Non-pigmented ciliary epithelial cell (primary cell): ENCODE measurements around the gene ASB4.
"Not testable (repeated sequence)": the region's sequence is repeated elsewhere in the genome, so short reads cannot be mapped to it uniquely, and the experiment has no call there.

Source experiments
- DNase-seq: peaks from one replicate; pipeline ENCODE4 v3.0.0-alpha.2; 2010; ENCODE audit warnings: low read depth

ASB4 gene

DNA sequence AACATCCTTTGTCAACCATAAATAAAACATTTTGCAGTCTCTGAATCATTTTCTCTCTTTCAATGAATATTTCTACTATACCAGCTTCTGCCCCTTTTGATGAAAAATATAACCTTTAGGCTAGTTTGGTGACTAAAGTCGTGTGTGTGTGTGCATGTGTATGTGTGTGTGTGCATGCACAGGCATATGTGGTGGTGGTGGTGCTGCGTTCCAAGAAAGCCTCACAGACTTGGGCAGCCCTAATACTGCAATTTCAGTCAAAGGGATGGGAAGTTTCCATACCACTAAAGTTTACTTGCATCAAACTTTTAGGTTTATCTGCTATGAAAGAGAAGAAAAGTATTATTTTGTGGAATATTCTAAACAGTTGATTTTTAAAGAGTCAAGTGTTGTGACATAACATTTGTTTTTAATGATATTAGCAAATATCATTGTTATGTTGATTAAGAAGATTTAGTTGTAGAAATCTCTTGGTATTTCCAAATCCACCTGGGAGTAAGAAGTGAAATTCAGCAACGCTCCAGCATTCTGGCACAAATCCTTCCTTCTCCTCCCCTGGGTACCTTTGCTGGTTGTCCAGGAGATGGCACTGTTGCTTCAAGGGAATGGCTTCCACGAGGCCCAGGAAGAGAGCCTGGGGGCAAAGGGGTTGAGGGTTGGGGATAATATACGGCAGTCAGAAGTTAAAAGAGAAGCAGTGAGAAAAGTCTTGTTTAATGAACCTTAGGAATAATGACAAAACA, 41.5 kb downstream of the ASB4 start:
- peak; percentile 6 for DNase-seq

DNA sequence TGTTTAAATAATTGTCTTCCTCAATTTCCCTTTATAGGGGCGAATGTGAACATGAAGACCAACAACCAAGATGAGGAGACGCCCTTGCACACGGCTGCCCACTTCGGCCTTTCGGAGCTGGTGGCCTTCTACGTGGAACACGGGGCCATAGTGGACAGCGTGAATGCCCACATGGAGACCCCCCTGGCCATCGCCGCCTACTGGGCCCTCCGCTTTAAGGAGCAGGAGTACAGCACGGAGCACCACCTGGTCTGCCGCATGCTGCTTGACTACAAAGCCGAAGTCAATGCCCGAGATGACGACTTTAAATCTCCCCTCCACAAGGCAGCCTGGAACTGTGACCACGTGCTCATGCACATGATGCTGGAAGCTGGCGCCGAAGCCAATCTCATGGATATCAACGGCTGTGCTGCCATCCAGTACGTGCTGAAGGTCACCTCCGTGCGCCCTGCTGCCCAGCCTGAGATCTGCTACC, 42.1 kb downstream of the ASB4 start:
- no peak for DNase-seq

DNA sequence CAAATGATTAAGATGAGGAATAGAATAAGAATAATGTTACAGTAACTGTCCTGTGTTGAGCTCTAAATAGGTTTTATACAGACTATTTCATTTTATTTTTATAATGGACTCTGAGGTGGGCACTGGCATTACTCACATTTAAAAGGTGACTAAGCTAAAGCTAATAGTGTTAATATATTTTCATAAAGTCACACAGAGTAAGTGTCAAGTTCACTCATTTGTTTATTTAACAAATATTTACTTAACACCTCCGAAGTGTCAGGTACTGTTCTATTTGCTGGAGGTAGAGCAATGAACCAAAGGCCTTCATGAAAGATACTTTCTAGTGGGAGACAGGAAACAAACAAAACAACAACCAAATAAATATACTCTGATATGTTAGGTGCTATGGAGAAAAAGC, 44.0 kb downstream of the ASB4 start:
- DNase-seq, result no peak

DNA sequence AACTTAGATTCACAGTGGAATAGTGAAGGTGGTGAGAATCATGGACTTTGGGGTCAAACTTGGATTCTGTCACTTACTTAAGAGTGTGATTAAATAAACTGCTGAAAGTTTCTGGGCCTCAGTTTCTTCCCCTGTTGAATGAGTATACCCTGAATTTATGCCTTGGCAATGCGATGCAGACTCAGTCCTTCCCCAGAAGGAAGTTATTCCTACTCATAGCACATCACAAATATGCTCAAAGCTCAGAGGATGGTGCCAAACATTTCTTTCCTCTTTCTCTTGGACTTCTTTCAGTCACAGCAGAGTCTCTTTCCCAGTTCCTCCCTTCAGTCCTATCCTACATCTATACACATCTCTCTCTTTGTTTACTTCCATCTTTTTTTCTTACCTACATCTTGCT, 45.1 kb downstream of the ASB4 start:
- DNase-seq, result no peak

DNA sequence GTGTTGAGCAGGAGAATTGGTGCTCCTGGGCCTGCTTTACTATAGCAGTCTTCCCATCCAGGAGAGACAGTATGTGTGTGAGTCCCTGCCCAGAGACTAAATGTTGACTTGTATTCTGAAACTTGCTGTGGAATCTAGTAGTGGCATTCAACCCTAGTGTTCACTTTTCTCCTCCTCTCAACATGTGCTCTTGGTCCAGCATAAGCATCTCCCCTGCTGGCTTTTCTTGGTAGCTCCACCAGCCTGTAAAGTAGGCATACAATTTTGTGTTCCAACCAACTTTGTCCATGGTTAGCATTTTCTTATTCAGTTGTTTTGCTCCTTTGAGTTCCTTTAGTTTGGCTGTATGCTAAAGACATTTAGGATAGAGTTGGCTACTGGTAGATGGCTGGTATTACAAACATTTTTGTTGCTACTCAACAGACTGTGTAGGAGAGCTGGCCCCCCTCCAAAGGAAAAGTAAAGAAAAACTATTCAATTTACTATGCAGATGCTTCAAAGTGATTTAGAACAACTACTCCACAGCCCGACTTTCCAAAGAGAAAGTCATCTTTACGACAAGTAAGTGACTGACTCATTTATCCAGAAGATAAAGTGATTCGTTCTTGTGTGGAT, 46.0 kb downstream of the ASB4 start:
- no peak for DNase-seq

DNA sequence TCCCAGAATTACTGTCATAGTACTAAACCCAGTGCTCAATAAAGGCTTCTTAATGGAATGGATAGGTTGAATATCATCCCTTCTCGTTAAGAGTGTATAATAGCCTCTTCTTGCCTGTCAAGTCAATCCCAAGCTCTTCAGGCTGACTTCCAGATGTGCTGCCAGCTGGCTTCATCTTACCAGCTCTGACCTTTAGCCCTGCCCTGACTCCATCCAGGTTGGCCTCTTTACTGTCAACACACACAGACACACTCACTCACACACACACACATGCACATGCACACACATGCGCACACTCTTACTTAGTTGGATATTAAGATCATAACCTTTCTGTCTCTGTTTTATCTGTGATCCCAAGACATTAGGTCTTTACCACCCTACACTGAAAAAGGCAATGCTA, 49.1 kb downstream of the ASB4 start:
- DNase-seq, result no peak

DNA sequence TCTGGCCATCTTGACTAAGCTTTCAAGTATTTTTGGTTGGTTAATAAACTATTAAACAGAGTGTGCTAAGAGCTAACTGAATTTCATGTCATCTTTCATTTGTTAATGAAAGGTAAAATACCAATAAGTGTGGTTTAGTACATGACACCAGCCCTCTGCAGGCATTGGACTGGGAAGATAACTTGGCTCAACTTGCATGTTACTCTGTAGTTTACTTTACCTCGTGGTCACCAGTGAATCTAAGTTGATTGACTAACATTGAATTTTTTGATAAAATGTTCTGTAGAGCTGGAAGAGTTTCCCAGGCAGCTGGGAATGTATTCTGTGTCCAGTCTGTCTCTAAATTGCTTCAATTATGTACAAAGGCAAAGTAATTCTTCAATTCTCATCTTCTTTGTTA, 49.9 kb downstream of the ASB4 start:
- no peak for DNase-seq

DNA sequence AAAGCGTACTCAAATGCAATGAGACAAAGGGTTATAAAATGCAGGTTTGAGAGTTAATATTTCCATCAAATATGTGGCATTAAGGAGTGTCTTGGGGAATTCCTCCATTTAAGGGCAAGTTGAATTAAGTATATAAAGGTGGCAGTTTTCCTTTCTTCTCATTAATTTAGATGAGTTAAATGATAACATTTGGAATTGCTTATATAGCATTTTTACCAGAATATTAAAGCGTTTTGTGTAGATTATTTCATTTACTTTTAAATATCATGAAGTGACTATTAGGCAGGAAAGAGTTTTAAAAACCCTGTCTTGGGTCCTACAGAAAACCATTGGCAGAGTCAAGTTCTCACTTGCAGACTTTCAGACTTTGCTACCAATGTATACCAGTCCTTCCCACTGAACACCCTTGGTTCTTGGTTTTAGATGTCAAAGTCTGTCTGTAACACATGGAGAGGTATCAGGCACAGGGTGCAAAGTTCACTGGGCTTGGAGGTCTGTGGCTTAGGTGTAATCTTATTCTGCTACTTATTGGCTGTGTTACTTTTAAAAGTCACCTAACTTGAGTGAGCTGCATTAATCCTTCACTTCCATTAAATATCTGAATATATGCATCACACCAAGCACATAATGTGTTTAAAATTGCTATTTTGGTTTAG, 51.0 kb downstream of the ASB4 start:
- DNase-seq, result no peak

DNA sequence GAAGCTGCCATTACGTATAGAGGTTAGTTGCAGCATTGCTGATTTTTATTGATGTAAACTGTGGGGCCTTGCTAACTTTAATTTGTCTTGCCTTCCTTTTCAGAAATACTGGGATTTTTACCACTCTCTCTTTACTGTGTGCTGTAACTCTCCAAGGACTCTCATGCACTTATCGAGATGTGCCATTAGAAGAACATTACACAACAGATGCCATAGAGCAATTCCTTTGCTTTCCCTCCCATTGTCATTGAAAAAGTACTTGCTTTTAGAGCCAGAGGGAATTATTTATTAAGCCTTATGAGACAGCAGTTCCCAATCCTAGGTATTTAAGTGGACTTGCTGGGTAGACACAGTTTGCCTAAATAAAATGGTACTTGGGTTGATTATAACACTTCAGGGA, 51.7 kb downstream of the ASB4 start:
- no peak for DNase-seq

DNA sequence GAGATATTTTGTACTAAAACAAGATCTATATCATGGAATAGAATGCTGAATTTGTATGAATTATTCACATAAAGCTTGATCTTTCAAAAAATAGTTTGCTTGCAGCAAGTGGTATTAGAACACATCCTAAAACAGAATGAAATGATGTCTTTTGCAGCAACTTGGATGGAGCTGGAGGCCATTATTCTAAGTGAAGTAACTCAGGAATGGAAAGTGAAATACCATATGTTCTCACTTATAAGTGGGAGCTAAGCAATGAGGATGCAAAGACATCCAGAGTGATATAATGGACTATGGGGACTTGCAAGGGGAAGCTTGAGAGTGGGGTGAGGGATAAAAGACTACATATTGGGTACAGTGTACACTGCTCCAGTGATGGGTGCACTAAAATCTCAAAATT, 53.7 kb downstream of the ASB4 start:
- DNase-seq, result no peak

DNA sequence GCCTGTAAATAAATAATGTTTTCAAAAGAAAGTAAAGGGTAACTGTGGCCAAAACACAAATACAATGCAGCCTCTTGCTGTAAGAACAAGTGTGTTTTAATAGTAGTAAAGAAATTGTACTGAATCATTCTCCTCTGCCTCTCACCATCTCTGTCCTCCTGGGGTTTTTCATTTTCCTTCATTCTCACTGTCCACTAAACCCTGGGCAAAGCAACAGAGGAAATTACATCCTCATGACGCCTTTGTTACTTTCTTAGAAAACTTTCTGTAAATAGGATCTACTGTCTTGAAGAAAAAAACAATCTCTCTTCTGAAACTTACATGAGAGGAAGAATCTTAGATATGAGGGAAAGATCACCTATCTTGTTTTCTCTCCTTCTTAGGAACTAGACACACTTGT, 54.6 kb downstream of the ASB4 start:
- DNase-seq, result no peak

DNA sequence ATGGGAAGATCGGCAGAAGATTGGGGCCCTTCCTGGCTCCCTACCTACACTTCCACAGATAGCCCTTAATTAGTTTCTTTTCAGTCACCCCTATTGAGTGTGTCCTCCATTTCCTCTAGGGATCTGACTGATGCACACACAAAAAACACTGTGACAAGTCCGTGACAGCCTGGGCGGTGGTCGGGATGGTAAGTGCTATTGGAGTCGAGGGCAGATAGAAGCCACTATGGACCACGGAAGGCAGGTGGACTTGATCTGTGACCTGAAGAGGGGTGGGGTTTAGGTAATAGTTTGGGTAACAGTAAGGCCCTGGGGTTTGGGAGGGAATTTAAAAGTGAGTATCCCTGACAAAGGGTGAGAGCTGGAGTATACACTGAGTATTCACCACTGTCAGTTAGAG, 57.6 kb downstream of the ASB4 start:
- DNase-seq, result no peak

DNA sequence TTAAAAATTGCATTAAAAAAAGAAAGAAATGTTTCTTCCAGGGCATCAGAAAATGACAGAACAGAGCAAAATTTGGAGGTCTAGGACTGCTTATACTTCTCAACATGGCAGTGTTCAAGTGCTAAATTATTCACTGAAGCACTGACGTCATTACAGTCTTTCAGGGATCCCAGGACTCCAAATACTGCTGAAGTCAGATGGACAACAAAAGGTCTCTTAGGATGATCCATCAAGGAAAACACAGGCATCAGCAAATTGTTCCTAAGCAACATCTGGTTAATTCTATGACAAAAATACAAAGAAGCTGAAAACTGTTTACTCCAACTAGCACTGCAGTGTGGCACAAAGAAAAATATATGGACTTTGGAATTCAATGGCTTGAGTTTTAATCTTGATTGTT, 58.4 kb downstream of the ASB4 start:
- DNase-seq, result no peak

DNA sequence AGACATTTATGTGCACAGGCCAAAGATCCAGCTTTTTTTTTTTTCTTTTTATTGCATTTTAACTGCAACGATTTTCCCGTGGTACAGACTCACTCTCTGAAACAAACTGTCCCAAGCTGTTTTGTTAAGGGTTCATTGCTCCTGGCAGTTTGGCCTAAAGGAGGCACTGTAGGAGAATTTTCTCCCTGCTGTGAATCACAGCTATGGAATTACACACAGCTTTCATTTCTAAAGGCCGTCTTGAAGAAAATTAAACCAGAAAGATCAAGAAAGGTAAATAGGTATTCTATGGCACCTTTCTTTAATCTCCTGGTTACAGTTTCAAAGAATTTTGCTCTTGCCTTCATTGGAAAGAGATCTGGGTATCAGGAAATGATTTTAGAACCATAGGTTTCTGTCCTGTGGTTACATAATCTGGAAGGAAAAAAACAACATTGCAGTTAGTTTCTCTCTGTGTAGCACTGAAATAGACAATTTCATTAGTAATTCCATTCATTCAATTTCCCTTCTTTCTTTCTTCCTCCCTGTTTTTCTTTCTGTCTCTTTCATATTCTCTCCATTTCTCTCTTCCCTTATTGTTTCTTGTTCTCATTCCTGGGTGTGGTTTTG, 59.4 kb downstream of the ASB4 start:
- DNase-seq, result peak; percentile 26

DNA sequence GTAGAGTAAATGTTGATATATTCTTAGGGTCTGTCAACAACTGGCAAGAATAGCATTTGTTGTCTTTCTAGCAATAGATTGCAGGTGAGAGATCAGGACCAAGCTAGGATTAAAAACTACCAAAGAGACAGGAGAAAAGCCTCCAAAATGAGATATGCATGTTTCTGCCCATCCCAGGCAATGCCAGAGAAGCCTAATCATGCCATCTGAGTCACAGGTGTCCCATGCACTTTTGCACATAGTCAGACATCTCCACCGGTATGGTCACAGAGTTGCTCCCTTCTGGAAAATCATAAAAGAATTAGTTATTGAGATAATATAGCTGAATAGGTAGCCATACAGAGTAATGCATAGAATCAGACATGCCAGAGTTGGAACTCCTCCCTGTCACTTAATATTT, 59.9 kb downstream of the ASB4 start:
- no peak for DNase-seq

DNA sequence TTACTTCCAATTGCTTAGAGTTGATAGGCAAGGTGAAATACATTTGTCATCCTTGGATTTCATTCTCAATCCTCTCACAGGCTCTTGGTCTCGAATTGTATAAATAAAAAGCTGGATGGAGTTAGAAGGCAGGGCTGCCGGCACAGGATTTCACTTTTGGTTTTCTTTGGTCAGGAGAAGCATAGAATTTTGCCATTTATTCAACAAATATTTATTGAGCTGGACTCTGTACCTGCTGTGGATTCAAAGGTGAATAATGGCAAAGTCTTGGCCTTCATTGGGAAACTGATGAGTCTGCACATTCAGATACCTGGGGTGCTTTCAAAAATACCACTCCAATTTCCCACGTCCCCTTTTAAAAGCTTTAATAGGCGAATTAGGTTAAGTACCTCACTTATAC, 60.9 kb downstream of the ASB4 start:
- DNase-seq, result no peak

DNA sequence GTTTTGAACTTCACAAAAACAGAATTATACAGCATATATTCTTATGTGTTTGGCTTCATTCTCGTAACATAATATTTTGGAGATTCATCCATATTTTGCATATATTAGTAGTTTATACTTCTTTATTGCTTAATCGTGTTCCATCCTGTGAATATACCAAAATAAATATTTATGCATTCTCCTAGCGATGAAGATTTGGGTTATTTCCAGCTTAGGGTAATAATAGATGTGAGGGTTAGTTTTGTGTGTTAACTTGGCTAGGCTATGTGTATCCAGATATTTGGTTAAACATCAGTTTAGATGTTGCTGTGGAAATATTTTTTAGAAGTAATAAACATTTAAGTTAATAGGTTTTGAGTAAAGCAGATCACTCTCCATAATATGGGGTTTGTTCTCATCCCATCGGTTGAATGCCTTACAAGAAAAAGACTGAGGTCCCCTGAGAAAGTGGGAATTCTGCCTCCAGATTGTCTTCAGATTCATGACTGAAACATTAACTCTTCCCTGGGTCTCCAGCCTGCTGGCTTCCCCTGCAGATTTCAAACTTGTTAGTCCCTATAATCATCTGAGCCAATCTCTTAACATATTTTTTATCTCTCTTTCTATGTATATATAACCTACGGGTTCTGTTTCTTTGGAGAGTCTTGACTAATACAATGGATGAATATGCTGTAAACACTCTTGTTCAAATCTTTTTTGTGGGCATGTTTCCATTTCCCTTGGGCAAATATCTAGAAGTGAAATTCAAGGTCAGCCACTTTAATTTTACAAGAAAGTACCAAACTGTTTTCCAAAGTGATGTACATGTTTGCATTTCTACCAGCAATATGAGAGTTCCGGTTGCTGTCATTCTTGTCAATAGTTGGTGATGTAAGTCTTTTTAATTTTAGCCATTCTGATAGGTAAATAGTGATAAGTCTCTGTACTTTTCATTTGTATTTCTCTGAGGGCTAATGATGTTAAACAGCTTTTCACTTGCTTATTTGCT, 61.9 kb downstream of the ASB4 start:
- no peak for DNase-seq

DNA sequence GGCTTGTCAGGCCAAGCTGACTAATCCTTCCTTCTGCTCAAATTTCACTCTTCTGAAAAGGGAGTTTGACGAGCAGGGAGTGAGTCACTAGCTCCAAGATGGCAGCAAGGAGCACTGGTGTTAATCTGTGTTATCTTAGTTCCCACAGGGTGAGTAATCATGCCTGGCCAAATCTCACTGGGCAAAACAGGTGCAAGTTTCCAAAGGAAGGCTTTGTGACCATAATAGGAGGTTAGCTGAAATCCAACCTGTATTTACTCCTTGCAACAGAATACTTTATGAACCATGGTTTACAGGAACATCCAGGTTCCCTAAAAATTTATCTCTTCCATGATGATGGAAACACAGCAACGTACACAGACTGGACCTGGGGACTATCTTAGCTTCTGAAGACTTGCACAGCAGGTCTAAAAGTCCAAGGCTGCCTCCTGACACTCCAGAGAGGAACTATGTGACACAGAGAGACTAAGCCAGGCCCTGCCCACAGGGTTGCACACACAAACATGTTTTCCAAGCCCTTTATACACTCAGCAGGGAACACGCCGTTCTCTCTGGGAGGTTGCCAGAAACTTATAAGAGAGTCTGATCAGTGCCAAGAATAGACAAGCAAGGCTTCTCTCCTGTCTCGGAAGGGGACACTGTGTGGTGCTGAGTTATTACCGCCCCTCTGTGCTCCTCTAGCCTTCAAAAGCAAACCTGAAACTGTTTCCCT, 64.2 kb downstream of the ASB4 start:
- peak; percentile 77 for DNase-seq

DNA sequence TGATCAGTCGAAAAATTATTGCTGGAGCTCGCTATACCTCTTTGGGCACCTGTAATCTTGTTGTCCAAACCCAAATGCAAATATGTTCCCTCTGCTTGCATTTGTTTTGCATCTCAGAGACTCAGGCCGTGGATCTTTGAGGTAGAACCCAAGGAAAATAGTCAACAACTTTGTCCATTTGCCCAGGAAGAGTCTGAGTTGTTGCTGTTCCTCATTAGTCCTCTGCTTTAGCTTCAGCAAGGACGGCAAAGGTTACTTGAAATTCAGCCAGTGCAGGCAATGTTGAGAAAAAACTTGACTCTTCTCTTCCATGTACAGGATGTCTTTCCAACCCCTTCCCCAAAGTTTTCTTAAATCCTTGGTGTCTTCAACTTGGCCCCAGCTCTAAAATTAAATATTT, 64.8 kb downstream of the ASB4 start:
- no peak for DNase-seq

DNA sequence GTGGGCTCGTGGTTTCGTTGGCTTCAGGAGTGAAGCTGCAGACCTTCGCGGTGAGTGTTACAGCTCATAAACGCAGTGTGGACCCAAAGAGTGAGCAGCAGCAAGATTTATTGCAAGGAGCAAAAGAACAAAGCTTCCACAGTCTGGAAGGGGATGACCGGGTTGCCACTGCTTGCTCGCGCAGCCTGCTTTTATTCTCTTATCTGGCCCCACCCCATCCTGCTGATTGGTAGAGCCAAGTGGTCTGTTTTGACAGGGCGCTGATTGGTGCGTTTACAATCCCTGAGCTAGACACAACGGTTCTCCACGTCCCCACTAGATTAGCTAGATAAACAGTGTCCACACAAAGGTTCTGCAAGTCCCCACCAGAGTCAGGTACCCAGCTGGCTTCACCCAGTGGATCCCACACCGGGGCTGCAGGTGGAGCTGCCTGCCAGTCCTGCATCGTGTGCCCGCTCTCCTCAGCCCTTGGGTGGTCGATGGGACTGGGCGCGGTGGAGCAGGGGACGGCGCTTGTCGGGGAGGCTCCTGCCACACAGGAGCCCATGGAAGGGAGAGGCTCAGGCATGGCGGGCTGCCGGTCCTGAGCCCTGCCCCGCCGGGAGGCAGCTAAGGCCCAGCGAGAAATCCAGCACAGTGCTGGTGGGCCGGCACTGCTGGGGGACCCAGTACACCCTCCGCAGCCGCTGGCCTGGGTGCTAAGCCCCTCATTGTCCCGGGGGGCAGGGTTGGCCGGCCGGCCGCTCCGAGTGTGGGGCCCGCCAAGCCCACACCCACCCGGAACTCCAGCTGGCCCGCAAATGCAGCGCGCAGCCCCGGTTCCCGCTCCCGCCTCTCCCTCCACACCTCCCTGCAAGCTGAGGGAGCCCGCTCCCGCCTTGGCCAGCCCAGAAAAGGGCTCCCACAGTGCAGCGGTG, 66.5 kb downstream of the ASB4 start:
- not testable (repeated sequence) for DNase-seq
